GM13977 (cell line): ENCODE results near the gene SMIM10L1.

Experiments
- DNase-seq: peaks from one replicate; pipeline ENCODE4 v3.0.0; 2012; ENCODE audit warnings: low spot score
- in situ Hi-C: fragments of 300-500 bp; cut with MboI; formaldehyde crosslinking; loops from one replicate; pipeline ENCODE4 v1.12.0; 2022; ENCODE audit warnings: low sequenced_read_pairs, low pct_unique_long_range_greater_than_20kb, mixed read lengths, inconsistent platforms; ENCODE audit not compliant: unreplicated experiment
- TF ChIP-seq, protein P1 (sequence below): IDR thresholded peaks from 2 replicates; pipeline ENCODE4 v1.5.1; 2012; ENCODE audit warnings: mild to moderate bottlenecking, control low read depth; ENCODE audit not compliant: insufficient read depth; ENCODE audit errors: extremely low read depth, missing control alignments

SMIM10L1 gene

DNA sequence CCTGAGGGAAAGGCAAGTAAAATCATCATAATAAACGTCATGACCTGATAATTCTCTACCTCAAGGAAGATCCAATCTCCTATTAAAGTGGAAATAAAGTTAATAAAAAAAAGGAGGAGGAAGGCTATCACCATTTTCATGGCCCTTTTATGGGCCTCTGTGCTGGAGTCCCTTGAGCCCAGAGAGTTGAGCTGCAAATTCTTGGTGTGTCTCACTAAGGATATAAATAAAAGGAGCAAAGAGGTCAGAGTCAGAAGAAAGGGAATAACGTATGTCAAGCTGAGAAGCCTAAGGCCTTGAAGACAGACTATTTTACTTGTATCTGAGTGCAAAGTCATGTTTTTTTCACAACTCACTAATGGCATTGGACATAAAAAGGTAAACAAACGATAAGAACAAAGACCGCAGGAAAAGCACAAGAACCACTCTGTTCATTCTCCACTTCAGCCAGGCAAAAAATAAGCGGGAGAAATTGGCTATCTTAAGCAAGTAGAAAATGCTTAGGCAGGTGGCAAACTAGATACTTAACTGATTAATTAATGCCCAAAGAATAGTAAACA is 12.0 kb upstream of the SMIM10L1 start:
- in situ Hi-C loops, result no loop called here
- TF ChIP-seq, protein P1, sequence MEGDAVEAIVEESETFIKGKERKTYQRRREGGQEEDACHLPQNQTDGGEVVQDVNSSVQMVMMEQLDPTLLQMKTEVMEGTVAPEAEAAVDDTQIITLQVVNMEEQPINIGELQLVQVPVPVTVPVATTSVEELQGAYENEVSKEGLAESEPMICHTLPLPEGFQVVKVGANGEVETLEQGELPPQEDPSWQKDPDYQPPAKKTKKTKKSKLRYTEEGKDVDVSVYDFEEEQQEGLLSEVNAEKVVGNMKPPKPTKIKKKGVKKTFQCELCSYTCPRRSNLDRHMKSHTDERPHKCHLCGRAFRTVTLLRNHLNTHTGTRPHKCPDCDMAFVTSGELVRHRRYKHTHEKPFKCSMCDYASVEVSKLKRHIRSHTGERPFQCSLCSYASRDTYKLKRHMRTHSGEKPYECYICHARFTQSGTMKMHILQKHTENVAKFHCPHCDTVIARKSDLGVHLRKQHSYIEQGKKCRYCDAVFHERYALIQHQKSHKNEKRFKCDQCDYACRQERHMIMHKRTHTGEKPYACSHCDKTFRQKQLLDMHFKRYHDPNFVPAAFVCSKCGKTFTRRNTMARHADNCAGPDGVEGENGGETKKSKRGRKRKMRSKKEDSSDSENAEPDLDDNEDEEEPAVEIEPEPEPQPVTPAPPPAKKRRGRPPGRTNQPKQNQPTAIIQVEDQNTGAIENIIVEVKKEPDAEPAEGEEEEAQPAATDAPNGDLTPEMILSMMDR, result no peak
- DNase-seq, result no peak

DNA sequence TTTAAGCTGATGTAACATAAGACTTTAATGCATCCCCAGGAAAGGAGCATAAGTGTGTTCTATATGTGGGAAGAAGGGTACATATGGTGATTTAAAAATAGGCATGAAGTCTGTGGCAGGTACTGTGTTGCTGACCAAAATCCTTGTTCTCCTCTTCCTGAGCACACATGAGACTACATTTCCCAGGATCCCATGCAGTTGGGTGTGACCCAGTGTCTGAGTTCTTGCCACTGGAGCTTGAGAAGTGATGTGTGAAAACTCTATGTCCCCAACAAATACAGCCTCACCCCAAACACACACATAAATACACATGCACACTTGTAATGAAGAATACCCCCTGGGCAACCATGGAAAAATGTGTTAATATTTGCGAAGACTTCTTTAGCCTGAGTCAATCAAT is 8.5 kb upstream of the SMIM10L1 start:
- in situ Hi-C loops, result no loop called here
- no peak for DNase-seq
- TF ChIP-seq, protein P1, result no peak

DNA sequence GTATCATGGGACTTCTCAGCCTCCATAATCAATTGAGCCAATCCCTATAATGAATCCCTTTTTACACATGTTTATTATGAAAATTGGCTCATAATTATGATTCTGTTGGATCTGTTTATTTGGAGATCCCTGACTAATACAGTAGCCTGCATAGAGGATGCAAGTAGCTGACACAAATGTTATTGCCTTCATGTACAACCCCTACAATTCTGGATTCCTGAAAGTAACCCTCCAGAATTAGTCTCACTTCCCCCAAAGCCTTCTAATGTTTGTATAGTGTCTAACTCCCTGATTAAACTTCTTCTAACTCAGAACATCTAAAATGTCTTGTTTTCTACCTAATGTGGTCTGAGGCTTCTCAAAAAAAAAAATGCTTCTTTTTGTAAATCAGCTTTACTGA is 6.6 kb upstream of the SMIM10L1 start:
- in situ Hi-C loops, result no loop called here
- TF ChIP-seq, protein P1, result no peak
- no peak for DNase-seq

DNA sequence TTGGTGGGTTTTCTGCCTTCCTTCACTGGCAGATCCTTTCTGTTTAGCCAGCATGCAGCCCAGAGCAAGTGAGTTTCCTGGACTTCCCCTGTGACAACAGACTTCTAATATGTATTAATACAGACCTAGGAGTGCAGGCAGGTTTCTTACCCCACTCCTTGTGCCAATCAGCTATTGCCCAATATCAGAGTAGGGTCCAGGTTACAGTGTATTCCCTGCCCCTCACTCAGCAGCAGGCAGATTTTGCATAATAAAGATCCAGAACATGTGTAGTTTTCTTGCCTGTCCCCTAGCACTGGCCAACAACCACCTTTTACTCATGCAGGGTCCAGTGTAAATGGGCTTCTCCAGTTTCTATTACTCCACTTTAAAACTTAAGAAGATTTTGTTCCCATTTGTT is 4.7 kb upstream of the SMIM10L1 start:
- TF ChIP-seq, protein P1, result no peak
- no peak for DNase-seq
- in situ Hi-C loops, result no loop called here

DNA sequence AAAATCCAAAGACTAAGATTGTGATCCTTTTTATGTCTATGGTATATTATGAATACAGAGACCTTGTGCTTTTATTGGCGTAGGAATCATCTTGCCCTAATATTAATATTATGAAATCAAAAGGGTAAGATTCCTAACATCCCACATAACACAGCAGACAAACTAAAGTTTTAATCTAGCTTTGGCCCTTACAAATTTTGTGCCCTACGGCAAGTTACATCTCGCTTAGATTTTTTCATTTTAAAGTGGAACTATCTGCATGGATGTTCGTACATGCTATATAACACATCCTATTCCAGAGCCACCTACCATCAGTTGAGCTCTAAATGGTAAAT is 217 bp upstream of the SMIM10L1 start:
- no peak for DNase-seq
- in situ Hi-C loops, result no loop called here
- TF ChIP-seq, protein P1, result no peak

DNA sequence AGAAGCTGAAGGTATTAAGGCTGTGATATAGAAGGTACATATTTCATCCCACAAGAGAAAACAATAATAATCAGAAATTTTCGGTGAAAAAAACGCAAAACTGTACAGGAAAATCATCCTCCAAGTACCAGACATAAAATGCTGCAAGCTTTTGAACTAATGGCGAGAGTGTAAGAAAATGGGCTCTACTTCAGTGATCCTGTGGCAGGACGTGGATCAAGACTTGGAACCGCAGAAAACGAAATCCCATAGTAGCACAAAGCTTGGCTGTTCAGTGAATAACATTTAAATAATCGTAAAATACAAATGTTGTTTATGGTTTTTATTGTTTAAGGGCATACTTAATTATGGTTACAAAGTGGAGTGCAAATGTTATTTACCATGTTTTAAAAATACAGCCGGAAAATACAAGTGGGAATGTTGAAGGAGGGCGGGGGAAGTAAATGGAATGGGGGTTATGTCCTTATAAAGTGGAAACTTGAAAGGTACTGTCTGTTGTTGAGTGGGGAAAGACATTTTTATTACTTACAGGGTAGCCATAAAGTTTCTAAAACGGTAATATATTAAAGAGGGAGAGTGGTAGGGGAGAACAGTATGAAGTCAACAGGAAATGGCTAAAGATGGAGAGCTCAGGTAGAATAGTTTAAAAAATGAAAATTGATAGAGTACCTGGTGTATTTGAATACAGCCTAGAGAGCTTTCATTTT is 1.1 kb downstream of the SMIM10L1 start:
- in situ Hi-C loops, result no loop called here
- TF ChIP-seq, protein P1, result no peak
- no peak for DNase-seq
